GM18498 (cell line): ENCODE results near the gene UBE2L6.

ENCODE experiments used
- ATAC-seq: cut with Tn5 transposase; IDR thresholded peaks from one replicate; pipeline ENCODE4 v1.9.1; 2021; ENCODE audit warnings: mild to moderate bottlenecking, moderate library complexity; ENCODE audit not compliant: unreplicated experiment

The UBE2L6 gene

GRCh38 chr11:57567515-57568329, at the start of gene UBE2L6:
Gene UBE2L6, minus strand, starts transcription at chr11:57567672. Its CDS starts 61 bp downstream, at chr11:57567611.
- peak; percentile 60 for ATAC-seq

GRCh38 chr11:57616595-57616994, 49.1 kb upstream of the UBE2L6 start:
- ATAC-seq = no peak

- no peak for ATAC-seq
These were observed 47.8 kb upstream of the UBE2L6 start for GRCh38 chr11:57615308-57615707.

DNA sequence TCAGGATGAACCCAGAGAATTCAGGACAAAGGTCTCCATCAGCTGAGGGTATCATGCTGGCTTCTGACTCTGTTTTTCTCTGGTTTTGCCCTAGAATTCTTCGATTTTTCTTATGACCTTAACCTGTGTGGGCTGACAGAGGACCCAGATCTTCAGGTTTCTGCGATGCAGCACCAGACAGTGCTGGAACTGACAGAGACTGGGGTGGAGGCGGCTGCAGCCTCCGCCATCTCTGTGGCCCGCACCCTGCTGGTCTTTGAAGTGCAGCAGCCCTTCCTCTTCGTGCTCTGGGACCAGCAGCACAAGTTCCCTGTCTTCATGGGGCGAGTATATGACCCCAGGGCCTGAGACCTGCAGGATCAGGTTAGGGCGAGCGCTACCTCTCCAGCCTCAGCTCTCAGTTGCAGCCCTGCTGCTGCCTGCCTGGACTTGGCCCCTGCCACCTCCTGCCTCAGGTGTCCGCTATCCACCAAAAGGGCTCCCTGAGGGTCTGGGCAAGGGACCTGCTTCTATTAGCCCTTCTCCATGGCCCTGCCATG, 46.8 kb upstream of the UBE2L6 start:
- ATAC-seq = no peak

GRCh38 chr11:57610170-57610569, 42.7 kb upstream of the UBE2L6 start:
- ATAC-seq = no peak

DNA sequence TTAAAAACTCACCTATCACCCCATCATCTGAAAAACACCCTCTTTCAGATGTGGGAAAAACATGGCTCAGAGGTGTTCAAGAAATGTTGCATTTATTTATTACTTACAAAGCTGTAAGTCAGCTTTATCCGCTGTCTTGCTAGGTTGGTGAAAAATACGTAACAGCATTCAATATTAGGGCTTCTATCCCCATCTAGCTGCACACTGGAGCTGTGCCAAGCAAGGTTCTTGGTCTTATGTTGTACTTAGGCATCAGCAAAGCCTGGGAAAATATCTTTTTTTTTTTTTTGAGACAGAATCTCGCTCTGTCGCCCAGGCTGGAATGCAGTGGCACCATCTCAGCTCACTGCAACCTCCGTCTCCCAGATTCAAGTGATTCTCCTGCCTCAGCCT, 37.6 kb upstream of the UBE2L6 start:
- ATAC-seq = no peak

GRCh38 chr11:57604296-57605027, 37.0 kb upstream of the UBE2L6 start:
- no peak for ATAC-seq

- ATAC-seq = no peak
These were observed 33.8 kb upstream of the UBE2L6 start for GRCh38 chr11:57601297-57601696.

- no peak for ATAC-seq
These were observed 31.9 kb upstream of the UBE2L6 start for GRCh38 chr11:57599381-57599780.

DNA sequence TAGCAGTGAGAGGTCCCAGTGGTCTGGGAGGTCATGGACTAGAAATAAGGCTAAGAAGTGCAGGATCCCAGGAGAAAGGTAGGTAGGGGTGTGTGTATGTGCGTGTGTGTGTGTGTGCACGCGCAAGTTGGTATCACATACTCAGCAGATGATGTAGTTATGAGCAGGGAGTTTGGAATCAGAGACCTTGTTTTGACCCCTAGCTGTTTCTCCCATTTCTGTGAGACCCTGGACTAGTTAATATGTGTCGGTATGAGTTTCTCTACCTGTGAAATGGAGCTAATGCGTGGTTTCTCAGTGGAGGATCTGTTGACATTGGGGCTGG, 31.3 kb upstream of the UBE2L6 start:
- ATAC-seq = no peak

- no peak for ATAC-seq
These were observed 30.7 kb upstream of the UBE2L6 start for GRCh38 chr11:57597916-57598830.

- ATAC-seq = no peak
These were observed 30.0 kb upstream of the UBE2L6 start, which contains the start of gene SERPING1 for GRCh38 chr11:57597461-57597915. Gene SERPING1, plus strand, starts transcription at chr11:57597685. Its CDS starts 586 bp downstream, at chr11:57598271.

DNA sequence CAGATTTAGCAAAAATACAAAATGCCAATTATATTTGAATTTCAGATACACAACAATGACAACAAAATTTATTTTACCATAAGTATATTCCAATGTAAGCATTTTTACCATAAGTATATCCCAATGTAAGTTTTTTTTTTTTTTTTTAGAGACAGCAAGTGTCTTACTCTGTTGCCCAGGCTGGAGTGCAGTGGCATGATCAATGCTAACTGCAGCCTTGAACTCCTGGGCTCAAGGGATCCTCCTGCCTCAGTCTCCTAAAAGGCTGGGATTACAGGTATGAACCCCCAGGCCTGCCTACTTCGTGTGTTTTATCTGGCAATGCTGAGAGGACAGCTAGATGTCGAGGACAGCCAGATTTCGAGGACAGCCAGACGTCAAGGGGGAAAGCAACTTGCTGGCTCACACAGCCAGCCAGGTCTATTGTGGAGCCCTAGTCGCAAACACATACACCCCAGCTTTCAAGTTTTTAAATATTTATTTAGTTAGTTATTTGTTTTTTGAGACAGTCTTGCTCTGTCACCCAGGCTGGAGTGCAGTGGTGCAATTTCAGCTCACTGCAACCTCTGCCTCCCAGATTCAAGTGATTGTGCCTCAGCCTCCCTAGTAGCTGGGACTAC, 28.9 kb upstream of the UBE2L6 start:
- ATAC-seq = no peak

DNA sequence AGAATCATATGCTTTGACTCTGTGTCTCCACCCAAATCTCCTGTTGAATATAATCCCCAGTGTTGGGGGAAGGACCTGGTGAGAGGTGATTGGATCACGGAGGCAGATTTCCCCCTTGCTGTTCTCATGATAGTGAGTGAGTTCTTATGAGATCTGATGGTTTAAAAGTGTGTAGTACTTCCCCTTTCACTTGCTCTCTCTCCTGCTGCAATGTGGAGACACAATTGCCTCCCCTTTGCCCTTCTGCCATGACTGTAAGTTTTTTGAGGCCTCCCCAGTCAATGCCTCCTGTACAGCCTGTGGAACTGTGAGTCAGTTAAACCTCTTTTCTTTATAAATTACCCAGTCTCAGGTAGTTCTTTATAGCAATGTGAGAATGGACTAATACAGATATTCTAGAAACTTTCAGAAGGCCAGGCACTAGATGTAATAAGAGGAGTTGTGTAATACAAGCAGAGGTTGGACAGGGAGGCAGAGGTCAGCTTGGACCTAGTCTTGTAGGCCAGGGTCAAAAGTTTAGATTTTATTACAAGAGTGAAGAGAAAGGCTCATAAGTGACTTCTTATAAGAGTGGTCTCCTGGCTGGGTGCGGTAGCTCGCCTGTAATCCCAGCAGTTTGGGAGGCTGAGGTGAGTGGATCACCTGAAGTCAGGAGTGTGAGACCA, 20.7 kb upstream of the UBE2L6 start:
- ATAC-seq = no peak

GRCh38 chr11:57586711-57587245, 19.3 kb upstream of the UBE2L6 start:
- no peak for ATAC-seq

DNA sequence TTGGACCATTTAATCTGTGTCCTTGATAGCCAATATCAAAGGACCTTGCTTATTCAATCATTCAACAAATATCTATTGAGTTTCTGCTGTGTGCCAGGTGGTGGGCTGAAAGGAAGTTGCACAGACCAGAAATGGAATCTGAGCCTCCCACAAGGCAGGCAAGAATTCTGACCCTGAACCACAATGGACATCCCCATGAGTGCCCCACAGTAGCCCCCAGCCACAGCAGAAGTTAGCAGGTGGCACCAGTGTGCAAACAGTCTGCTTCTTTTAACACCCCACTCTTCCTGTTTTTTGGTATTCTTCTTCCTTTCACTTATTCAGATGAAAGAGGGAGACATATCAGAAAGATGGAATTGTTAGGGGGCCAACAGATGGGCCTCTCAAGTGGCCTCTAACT, 17.8 kb upstream of the UBE2L6 start:
- no peak for ATAC-seq

- ATAC-seq = no peak
These were observed 16.9 kb upstream of the UBE2L6 start for GRCh38 chr11:57584341-57584740.

GRCh38 chr11:57574061-57574460, 6.6 kb upstream of the UBE2L6 start:
- ATAC-seq = no peak

DNA sequence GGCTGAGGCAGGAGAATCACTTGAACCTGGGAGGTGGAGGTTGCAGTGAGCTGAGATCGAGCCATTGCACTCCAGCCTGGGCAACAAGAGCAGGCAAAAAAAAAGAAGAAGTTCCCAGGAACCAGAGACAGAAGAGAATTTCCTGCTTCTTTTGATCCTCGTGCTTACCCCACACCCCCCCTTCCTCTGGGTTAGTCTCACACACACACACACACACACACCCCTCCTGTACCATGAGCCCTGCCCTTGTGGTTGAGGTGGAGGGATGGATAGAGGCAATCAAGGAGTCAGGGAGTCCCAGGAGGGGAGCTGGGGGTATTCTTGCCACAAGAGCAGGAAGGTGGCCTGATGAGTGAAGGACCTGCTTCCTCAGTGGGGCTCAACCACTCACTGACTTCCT, 4.1 kb upstream of the UBE2L6 start:
- no peak for ATAC-seq

DNA sequence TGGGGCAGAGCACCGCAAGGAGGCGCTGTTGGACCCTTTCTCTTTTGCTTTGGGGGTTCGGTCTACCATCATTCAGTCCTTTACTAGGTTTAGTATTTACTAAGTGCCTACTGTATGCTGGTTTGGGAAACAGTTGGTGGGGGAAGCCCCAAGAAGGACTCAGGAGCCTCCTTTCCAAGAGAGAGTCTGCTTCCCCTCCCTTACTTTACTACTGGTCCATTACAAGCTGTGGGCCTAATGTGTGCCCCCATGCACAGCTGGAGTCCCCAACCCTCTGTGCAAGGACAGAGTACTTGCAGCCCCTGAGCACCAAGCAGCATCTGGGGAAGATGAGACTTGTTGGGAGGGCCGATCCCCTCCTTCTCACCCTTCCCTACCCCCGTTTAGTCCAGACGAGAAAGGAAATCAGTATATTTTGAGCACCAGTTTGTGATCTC, 876 bp upstream of the UBE2L6 start:
- ATAC-seq = peak; percentile 12
